BLaER1 (cell line): ENCODE data around the gene ADGRG4.

Experiments
- H3K27ac ChIP-seq: shearing (Covaris generic); formaldehyde crosslinking; 2 replicates; pipeline ENCODE4 v1.8.1; 2022
- H3K27me3 ChIP-seq: shearing (Covaris generic); formaldehyde crosslinking; 2 replicates; pipeline ENCODE4 v1.8.1; 2022
- H3K36me3 ChIP-seq: shearing (Covaris generic); formaldehyde crosslinking; 2 replicates; pipeline ENCODE4 v1.8.1; 2022
- H3K4me1 ChIP-seq: shearing (Covaris generic); formaldehyde crosslinking; 2 replicates; pipeline ENCODE4 v1.8.1; 2022
- H3K4me2 ChIP-seq: shearing (Covaris generic); formaldehyde crosslinking; 2 replicates; pipeline ENCODE4 v1.8.1; 2022
- H3K4me3 ChIP-seq: shearing (Covaris generic); formaldehyde crosslinking; 2 replicates; pipeline ENCODE4 v1.8.1; 2022
- H3K9ac ChIP-seq: shearing (Covaris generic); formaldehyde crosslinking; 2 replicates; pipeline ENCODE4 v1.8.1; 2022
- H3K9me3 ChIP-seq: shearing (Covaris generic); formaldehyde crosslinking; 2 replicates; pipeline ENCODE4 v1.8.1; 2022
- H4K20me1 ChIP-seq: shearing (Covaris generic); formaldehyde crosslinking; 2 replicates; pipeline ENCODE4 v1.8.1; 2022
- Cebpa-rat ChIP-seq: shearing (Covaris generic); IDR thresholded peaks from 2 replicates; pipeline ENCODE4 v1.8.1; 2022

The ADGRG4 gene

GRCh38 chrX:136447968-136448367 lies 147.2 kb downstream of the ADGRG4 start:
- H3K4me2 ChIP-seq = no peak overlapping the region
- no peak for TF ChIP-seq Cebpa-rat
- H3K27me3 ChIP-seq = peaks cover 29% of the 10 kb centered on the region
- no peaks in the 10 kb centered on the region for H4K20me1 ChIP-seq
- no peak overlapping the region for H3K27ac ChIP-seq
- no peaks in the 10 kb centered on the region for H3K4me1 ChIP-seq
- H3K36me3 ChIP-seq = no peaks in the 10 kb centered on the region
- H3K9ac ChIP-seq = no peak overlapping the region
- H3K4me3 ChIP-seq = no peak overlapping the region
- no peaks in the 10 kb centered on the region for H3K9me3 ChIP-seq

- no peak for TF ChIP-seq Cebpa-rat
- no peaks in the 10 kb centered on the region for H3K4me1 ChIP-seq
- peaks cover 46% of the 10 kb centered on the region for H3K27me3 ChIP-seq
- no peaks in the 10 kb centered on the region for H4K20me1 ChIP-seq
- H3K36me3 ChIP-seq = no peaks in the 10 kb centered on the region
- no peak overlapping the region for H3K4me3 ChIP-seq
- no peak overlapping the region for H3K4me2 ChIP-seq
- no peak overlapping the region for H3K9ac ChIP-seq
- H3K27ac ChIP-seq = no peak overlapping the region
- H3K9me3 ChIP-seq = no peaks in the 10 kb centered on the region
These were observed 149.5 kb downstream of the ADGRG4 start for GRCh38 chrX:136450050-136450830.

GRCh38 chrX:136452614-136453013 lies 151.9 kb downstream of the ADGRG4 start:
- Histone ChIP-seq H3K27ac (no peak overlapping the region), H3K4me1 (no peaks in the 10 kb centered on the region), H3K9me3 (no peaks in the 10 kb centered on the region), H3K9ac (no peak overlapping the region), H3K36me3 (no peaks in the 10 kb centered on the region), H3K27me3 (peaks cover 55% of the 10 kb centered on the region), H4K20me1 (no peaks in the 10 kb centered on the region), H3K4me3 (no peak overlapping the region), H3K4me2 (no peak overlapping the region)
- no peak for TF ChIP-seq Cebpa-rat

- H4K20me1 ChIP-seq = no peaks in the 10 kb centered on the region
- H3K4me2 ChIP-seq = no peak overlapping the region
- H3K4me1 ChIP-seq = no peaks in the 10 kb centered on the region
- no peak overlapping the region for H3K27ac ChIP-seq
- no peaks in the 10 kb centered on the region for H3K9me3 ChIP-seq
- H3K9ac ChIP-seq = no peak overlapping the region
- no peak for TF ChIP-seq Cebpa-rat
- no peak overlapping the region for H3K4me3 ChIP-seq
- no peaks in the 10 kb centered on the region for H3K36me3 ChIP-seq
- peaks cover 55% of the 10 kb centered on the region for H3K27me3 ChIP-seq
These were observed 152.4 kb downstream of the ADGRG4 start for GRCh38 chrX:136453114-136453513.

GRCh38 chrX:136453771-136454170 lies 153.0 kb downstream of the ADGRG4 start:
- Histone ChIP-seq H3K9me3 (no peaks in the 10 kb centered on the region), H3K27ac (no peak overlapping the region), H3K4me3 (no peak overlapping the region), H3K4me1 (no peaks in the 10 kb centered on the region), H3K36me3 (no peaks in the 10 kb centered on the region), H3K4me2 (no peak overlapping the region), H4K20me1 (no peaks in the 10 kb centered on the region), H3K27me3 (peaks cover 55% of the 10 kb centered on the region), H3K9ac (no peak overlapping the region)
- no peak for TF ChIP-seq Cebpa-rat

- H3K4me1 ChIP-seq = no peaks in the 10 kb centered on the region
- no peak overlapping the region for H3K4me3 ChIP-seq
- peaks cover 60% of the 10 kb centered on the region for H3K27me3 ChIP-seq
- H3K27ac ChIP-seq = no peak overlapping the region
- H4K20me1 ChIP-seq = no peaks in the 10 kb centered on the region
- H3K9me3 ChIP-seq = no peaks in the 10 kb centered on the region
- H3K9ac ChIP-seq = no peak overlapping the region
- no peak for TF ChIP-seq Cebpa-rat
- H3K4me2 ChIP-seq = no peak overlapping the region
- H3K36me3 ChIP-seq = no peaks in the 10 kb centered on the region
These were observed 155.4 kb downstream of the ADGRG4 start for GRCh38 chrX:136456133-136456532.

- no peak for TF ChIP-seq Cebpa-rat
- Histone ChIP-seq H3K4me2 (no peak overlapping the region), H3K27me3 (peaks cover 67% of the 10 kb centered on the region)
These were observed 156.6 kb downstream of the ADGRG4 start for GRCh38 chrX:136457303-136457917.

GRCh38 chrX:136464589-136464988 lies 163.8 kb downstream of the ADGRG4 start:
- Histone ChIP-seq H3K36me3 (no peaks in the 10 kb centered on the region), H3K27me3 (peaks cover 68% of the 10 kb centered on the region), H3K4me3 (no peak overlapping the region), H3K9me3 (no peaks in the 10 kb centered on the region), H3K4me2 (no peak overlapping the region), H4K20me1 (no peaks in the 10 kb centered on the region; the same call in 1 of the 2 replicates), H3K4me1 (no peaks in the 10 kb centered on the region), H3K9ac (no peak overlapping the region), H3K27ac (no peak overlapping the region)
- TF ChIP-seq Cebpa-rat = no peak

More at GRCh38 chrX:136457303-136457917, 156.6 kb downstream of the ADGRG4 start:
- Histone ChIP-seq H3K9ac (no peak overlapping the region), H3K9me3 (no peaks in the 10 kb centered on the region), H3K27ac (no peak overlapping the region), H3K4me3 (no peak overlapping the region), H4K20me1 (no peaks in the 10 kb centered on the region), H3K4me1 (no peaks in the 10 kb centered on the region), H3K36me3 (no peaks in the 10 kb centered on the region)
